Liver (tissue), 9 donors: ENCODE measurements around the gene GMEB2. TPM values are rescaled to one million over a fixed set of nuclear protein-coding genes. Genes with fewer than 3 reads are reported as not detected.

Experiments
- DNase-seq: peaks from one replicate; pipeline ENCODE4 v3.0.0-alpha.2; 2017; ENCODE audit warnings: low spot score
- H3K27ac ChIP-seq, 2 donors: one replicate each; pipeline ENCODE4 v1.7.0; 2013; ENCODE audit warnings: inconsistent platforms in 2 of 2, low read length in 2 of 2, control low read depth in 1 of 2, low read depth in 1 of 2, mild to moderate bottlenecking in 1 of 2
- H3K27me3 ChIP-seq, 4 donors: one replicate each; pipeline versions ENCODE4 v1.6.1 to v1.7.0; 2013; ENCODE audit warnings: low read length in 3 of 4, inconsistent platforms in 1 of 4, mild to moderate bottlenecking in 1 of 4, moderate library complexity in 1 of 4; ENCODE audit not compliant: control insufficient read depth in 4 of 4, insufficient read depth in 4 of 4
- H3K36me3 ChIP-seq, 4 donors: one replicate each; pipeline versions ENCODE4 v1.6.1 to v1.7.0; 2013; ENCODE audit warnings: low read length in 3 of 4, mild to moderate bottlenecking in 3 of 4, low read depth in 1 of 4, moderate library complexity in 1 of 4; ENCODE audit not compliant: control insufficient read depth in 4 of 4, insufficient read depth in 3 of 4
- H3K4me1 ChIP-seq, 4 donors: one replicate each; pipeline versions ENCODE4 v1.6.1 to v1.7.0; 2013; ENCODE audit warnings: low read length in 3 of 4, mild to moderate bottlenecking in 3 of 4, moderate library complexity in 1 of 4; ENCODE audit not compliant: control insufficient read depth in 4 of 4, insufficient read depth in 4 of 4
- H3K4me3 ChIP-seq, 3 donors: one replicate each; pipeline versions ENCODE4 v1.6.1 to v1.7.0; 2013; ENCODE audit warnings: low read length in 3 of 3, control low read depth in 1 of 3, low read depth in 1 of 3, mild to moderate bottlenecking in 1 of 3
- H3K9ac ChIP-seq, 2 donors: one replicate each; pipeline ENCODE4 v1.7.0; 2013; ENCODE audit warnings: low read length in 2 of 2, mild to moderate bottlenecking in 2 of 2, moderate library complexity in 2 of 2, control low read depth in 1 of 2, low read depth in 1 of 2
- H3K9me3 ChIP-seq, 4 donors: one replicate each; pipeline versions ENCODE4 v1.6.1 to v1.7.0; 2013; ENCODE audit warnings: low read length in 3 of 4; ENCODE audit not compliant: control insufficient read depth in 4 of 4
- EGR1 ChIP-seq, 2 donors: IDR thresholded peaks; 2 replicates each; pipeline ENCODE4 v1.6.1; 2016 to 2018; ENCODE audit warnings: antibody characterized with exemption in 2 of 2, low read depth in 2 of 2
- FOXA2 ChIP-seq: IDR thresholded peaks from 2 replicates; pipeline ENCODE4 v1.6.1; 2016; ENCODE audit warnings: antibody characterized with exemption
- GABPA ChIP-seq, 2 donors: IDR thresholded peaks in 1 of 2; conservative IDR thresholded peaks in 1 of 2; 2 replicates each; pipeline ENCODE4 v1.6.1; 2016; ENCODE audit warnings: antibody characterized with exemption in 2 of 2, mild to moderate bottlenecking in 1 of 2, moderate library complexity in 1 of 2
- HNF4G ChIP-seq: IDR thresholded peaks from 2 replicates; pipeline ENCODE4 v1.6.1; 2016; ENCODE audit warnings: antibody characterized with exemption
- NR2F2 ChIP-seq: IDR thresholded peaks from 2 replicates; pipeline ENCODE4 v1.6.1; 2016; ENCODE audit warnings: antibody characterized with exemption
- RAD21 ChIP-seq, 2 donors: IDR thresholded peaks; 2 replicates each; pipeline ENCODE4 v1.6.1; 2016; ENCODE audit warnings: antibody characterized with exemption in 2 of 2, mild to moderate bottlenecking in 2 of 2
- REST ChIP-seq: IDR thresholded peaks from 2 replicates; pipeline ENCODE4 v1.6.1; 2016; ENCODE audit warnings: antibody characterized with exemption, mild to moderate bottlenecking
- RXRA ChIP-seq, 2 donors: IDR thresholded peaks; 2 replicates each; pipeline ENCODE4 v1.6.1; 2017 to 2018; ENCODE audit warnings: antibody characterized with exemption in 2 of 2, mild to moderate bottlenecking in 1 of 2
- YY1 ChIP-seq: IDR thresholded peaks from 2 replicates; pipeline ENCODE4 v1.6.1; 2016; ENCODE audit warnings: antibody characterized with exemption, mild to moderate bottlenecking
- ZBTB33 ChIP-seq: IDR thresholded peaks from 2 replicates; pipeline ENCODE4 v1.6.1; 2016; ENCODE audit warnings: antibody characterized with exemption
- WGBS: extraction: QIAGEN DNeasy Blood & Tissue Kit; methylation state at CpG from one replicate; pipeline ENCODE4 v1.1.7; 2013; 5-methylcytosine and 5-hydroxymethylcytosine counted together
- polyA plus RNA-seq, 2 donors: library from polyadenylated mRNA; stranded (reverse) in 1 of 2; unstranded in 1 of 2; fragments of 200-250 nt in 1 of 2; fragments of >200 nt in 1 of 2; fragmentation: Nextera tagmentation in 1 of 2; extraction: Ambion mirVana in 1 of 2; gene quantifications; one replicate each; pipeline versions ENCODE4 v1.2.1 to v1.2.3, GENCODE V29; 2013 to 2015
- total RNA-seq, 2 donors: library from RNA; depleted of rRNA; stranded (reverse); fragments of >200 nt; gene quantifications; one replicate each; pipeline ENCODE4 v1.2.3, GENCODE V29; 2014
- TF ChIP-seq, protein P1 (sequence below): IDR thresholded peaks from 2 replicates; pipeline ENCODE4 v1.6.1; 2016; ENCODE audit warnings: antibody characterized with exemption
- donor health status: healthy.
- donor health status: healthy.
- donor health status: healthy.
- donor health status: healthy.
- donor health status: healthy.

GMEB2 gene
- total and polyA plus RNA-seq, 4 donors = 1.3 to 8.6 (median 5.3) TPM

DNA sequence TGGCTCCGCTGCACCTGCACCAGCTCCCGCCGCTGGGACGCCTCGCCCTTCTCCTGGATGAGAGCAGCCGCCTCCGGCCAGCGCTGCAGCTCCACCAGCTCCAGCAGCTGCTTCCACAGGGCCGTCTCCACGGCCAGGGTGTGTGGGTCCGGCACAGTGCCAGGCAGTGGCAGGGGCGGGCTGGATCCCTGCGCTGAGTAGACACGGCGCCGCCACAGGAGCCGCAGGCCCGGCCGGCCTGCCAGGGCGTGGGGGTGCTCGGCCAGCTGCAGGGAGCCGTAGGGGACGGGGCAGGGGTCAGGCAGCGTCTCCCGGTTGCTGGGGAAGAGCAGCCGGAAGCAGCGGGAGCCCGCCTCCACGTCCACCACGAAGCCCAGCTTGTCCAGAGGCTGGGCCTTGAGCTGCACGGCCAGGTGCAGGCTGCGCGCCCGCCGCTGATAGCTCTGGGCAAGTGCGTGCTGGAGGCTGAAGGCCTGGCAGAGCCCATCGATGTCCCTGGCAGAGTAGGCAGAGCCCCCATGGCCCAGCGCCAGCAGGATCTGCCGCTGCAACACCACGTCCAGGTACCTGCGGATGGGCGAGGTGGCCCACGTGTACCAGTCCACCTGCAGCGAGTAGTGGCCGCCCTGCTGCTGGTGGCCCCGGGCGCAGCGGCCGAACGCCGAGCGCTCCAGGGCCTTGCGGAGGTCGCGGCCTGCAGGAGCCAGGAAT lies 63.5 kb downstream of the GMEB2 start (continued):
- TF ChIP-seq ZBTB33 (no peak), FOXA2 (no peak), RXRA (IDR thresholded peaks at IDR 0.05) (no peak), RAD21 (IDR thresholded peaks at IDR 0.05) (no peak), EGR1 (IDR thresholded peaks at IDR 0.05; ENCODE audit: low read depth in 2 of 2) (no peak)

DNA sequence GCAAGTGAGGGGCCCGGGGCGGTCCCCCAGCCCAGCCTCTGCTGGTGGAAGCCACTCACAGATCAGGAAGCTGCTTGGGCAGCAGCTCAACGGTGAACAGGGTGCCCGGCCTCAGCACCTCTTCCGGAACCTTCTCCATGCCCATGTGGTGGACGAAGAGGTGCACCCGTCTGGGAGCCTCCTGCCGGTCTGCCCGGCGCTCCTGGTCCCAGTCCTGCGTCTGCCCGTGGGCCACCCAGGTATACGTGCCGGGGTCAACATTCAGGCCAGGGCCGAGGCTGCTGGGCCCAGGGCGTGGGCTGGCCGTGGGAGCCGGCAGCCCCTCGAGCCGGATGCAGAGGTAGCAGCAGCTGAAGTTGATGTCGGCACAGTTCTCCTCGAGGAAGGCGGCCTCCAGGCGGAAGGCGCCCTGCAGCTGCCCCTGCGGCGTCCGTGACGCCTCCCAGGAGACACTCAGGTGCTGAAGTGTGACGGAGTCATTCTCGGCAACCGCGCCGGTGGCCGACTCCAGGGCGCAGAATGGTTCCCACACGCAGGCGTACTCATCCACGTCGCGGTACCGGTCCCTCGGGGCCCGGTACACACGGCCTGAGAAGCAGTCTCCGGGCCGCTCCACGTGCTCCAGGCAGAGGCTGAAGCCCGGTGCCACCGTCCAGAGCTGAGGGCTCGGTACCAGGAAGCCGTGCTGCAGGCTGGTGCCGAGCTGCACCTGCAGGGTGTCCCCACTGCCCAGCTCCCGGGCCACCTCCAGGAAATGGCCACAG lies 64.3 kb downstream of the GMEB2 start:
- 96% methylated on average over 54 of the region's 54 CpGs for WGBS
- H3K4me3 ChIP-seq = no peak overlapping the region
- no peaks in the 10 kb centered on the region for H3K9me3 ChIP-seq
- DNase-seq = no peak
- H3K36me3 ChIP-seq = peaks cover 0 to 63% (median 39%) of the 10 kb centered on the region in 4 donors
- no peaks in the 10 kb centered on the region for H3K27me3 ChIP-seq
- H3K9ac ChIP-seq = no peak overlapping the region
- TF ChIP-seq RXRA (IDR thresholded peaks at IDR 0.05) = no peak
- no peak for TF ChIP-seq YY1
- no peak for TF ChIP-seq HNF4G
- no peak for TF ChIP-seq EGR1 (IDR thresholded peaks at IDR 0.05; ENCODE audit: low read depth in 2 of 2)
- TF ChIP-seq REST = no peak
- no peak for TF ChIP-seq GABPA (IDR thresholded peaks at IDR 0.05 in 1 of 2, conservative IDR thresholded peaks at IDR 0.05 in 1 of 2)
- no peak for TF ChIP-seq NR2F2
- no peak for TF ChIP-seq RAD21 (IDR thresholded peaks at IDR 0.05)
- TF ChIP-seq FOXA2 = no peak
- TF ChIP-seq ZBTB33 = no peak
- TF ChIP-seq, protein P1, sequence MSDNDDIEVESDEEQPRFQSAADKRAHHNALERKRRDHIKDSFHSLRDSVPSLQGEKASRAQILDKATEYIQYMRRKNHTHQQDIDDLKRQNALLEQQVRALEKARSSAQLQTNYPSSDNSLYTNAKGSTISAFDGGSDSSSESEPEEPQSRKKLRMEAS = no peak
- H3K4me1 ChIP-seq = no peaks in the 10 kb centered on the region
- H3K27ac ChIP-seq = no peak overlapping the region
